Stimulated activated CD8-positive, alpha-beta memory T cell treated with anti-CD3 and anti-CD28 coated beads, Interleukin-15, amount 100 ng/mL, for 4 hours (primary cell): ENCODE measurements around the gene MPPED2.

Source experiments
- DNase-seq, 2 donors: peaks; one replicate each; pipeline ENCODE4 v3.0.0-alpha.2; 2020; ENCODE audit warnings: low read depth in 2 of 2

MPPED2 gene

GRCh38 chr11:30533445-30533947 is 52.7 kb downstream of the MPPED2 start:
- DNase-seq = no peak

DNA sequence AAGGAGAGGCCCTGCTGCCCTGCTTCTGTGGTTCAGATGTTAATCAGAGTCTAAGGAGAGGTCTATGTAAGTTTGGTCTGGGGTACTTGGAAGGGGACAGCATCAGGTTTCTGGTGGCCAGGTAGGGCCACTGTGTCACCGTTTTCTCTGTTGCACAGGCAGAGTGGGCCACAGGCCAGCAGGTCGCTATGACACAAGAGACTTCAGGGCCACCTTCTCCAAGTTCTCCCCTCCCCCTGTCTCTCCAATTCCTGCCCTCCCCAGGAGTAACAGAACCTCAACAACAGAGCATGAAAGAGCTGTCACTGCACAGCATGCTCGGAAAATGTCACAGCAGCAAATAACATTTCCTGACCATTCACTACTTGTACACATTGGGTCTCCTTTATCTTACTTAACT is 58.6 kb downstream of the MPPED2 start:
- no peak for DNase-seq

- no peak for DNase-seq
Measured at GRCh38 chr11:30526558-30526957, 59.6 kb downstream of the MPPED2 start.

DNA sequence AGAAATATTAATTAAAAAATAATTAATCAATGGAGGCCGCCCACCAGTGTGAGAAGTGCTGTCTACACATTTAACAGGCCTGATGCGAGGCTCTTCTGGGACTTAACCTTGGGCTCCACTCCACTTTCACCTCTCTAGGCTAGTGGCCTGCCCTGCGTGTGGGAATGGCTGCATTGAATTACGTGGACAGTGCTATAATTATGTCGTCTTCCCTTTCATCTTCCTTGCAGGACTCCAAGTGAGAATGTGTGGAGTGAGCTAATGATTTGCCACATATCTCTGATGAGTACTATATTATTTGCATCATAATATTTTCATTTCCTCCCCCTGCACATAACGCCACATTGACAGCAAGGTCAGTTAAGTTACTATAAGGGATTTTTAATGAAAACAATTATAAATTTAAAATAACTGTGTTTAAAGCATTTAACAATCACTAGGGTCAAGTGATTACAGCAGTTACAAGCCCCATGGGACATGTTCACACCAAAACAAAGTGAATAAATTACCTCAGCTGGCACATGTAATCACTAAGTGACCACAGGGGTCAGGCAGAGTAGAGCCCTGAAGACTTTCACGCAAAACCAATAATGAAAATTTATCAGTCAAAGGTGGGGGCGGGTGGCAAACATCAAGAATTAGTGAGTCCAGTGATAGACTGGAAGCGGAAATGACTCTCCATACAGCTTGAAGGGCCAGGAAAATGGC is 63.5 kb downstream of the MPPED2 start:
- DNase-seq = no peak

DNA sequence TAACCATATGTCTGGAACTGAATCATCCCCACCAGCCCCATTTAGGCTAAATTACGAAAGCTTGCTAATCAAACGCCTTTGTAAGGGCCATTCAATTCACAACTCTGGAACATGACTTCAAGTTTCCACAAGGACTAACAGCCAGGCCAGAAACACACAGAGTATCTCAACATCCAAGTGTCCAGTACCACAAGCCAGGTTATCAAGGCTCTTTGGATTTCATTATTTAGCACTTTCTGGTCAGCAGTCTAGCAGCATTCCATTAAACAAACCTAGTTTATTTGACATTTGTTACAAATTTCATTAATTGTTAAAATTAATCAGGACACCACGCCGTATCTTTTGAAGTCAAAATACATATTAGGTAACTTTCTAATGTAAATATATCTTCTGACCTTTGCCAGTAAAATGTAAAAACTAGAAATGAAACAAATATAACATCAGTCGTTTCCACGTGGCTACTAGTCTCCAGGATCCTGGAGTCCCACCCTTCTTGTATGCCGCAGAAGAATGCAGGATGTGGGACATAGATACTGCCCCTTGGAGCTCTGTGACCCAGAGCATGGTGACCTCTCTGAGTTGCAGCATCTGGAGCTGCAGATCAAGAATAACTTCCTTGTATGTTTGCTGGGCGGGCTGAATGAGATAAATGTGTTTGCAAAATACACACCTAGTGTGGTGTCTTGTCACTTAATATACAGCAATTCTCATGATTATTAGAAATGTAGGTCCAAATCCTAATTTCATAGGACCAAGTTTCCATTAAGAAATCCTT is 64.7 kb downstream of the MPPED2 start:
- DNase-seq = no peak

DNA sequence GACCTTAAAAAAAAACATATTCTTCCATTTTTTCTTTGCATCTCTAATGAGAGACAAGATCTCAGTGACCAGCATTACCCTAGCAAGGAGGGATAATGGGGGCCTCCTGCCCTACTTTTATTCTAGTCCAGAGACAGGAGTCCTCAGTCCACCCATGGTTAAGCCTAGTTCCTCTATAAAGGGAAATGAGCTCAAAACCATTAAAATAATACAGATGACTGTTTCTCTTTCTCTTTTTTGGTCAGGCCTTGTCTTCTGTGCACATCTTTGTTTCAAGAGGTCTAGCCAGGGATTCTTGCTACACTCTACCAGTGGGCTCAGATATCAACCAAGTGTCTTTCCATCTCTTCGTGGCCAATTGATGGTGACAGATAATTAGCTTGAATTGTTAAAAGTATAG is 73.1 kb downstream of the MPPED2 start:
- DNase-seq = no peak

GRCh38 chr11:30511408-30511807 is 74.7 kb downstream of the MPPED2 start:
- no peak for DNase-seq

GRCh38 chr11:30510750-30511149 is 75.4 kb downstream of the MPPED2 start:
- DNase-seq = no peak

- DNase-seq = no peak
Measured at GRCh38 chr11:30509364-30509763, 76.8 kb downstream of the MPPED2 start.

DNA sequence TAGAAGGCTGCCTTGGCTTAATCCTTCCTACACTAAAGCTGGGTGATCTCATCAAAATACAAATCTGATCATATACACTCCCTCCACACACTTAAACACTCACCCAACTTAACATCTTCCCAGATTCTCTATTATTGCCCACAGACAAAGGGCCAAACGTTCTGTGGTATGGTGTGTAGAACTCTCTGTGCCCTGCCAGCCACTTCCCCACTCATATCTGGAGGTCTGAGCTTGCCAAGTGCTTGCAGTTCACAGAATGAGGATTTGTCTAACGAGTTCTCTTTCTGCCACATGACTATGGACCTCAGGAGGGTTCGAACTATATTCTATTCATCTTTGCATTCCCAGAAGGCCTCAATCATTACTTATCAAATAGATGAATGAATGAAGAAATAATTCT is 77.6 kb downstream of the MPPED2 start:
- DNase-seq = no peak

- DNase-seq = no peak
Measured at GRCh38 chr11:30505603-30506002, 80.5 kb downstream of the MPPED2 start.

- DNase-seq = no peak
Measured at GRCh38 chr11:30504468-30504867, 81.7 kb downstream of the MPPED2 start.

- DNase-seq = no peak
Measured at GRCh38 chr11:30503156-30503555, 83.0 kb downstream of the MPPED2 start.

- no peak for DNase-seq
Measured at GRCh38 chr11:30502305-30502704, 83.8 kb downstream of the MPPED2 start.

- DNase-seq = no peak
Measured at GRCh38 chr11:30501744-30502143, 84.4 kb downstream of the MPPED2 start.

- no peak for DNase-seq
Measured at GRCh38 chr11:30499940-30500339, 86.2 kb downstream of the MPPED2 start.

- DNase-seq = no peak
Measured at GRCh38 chr11:30497600-30497999, 88.6 kb downstream of the MPPED2 start.

DNA sequence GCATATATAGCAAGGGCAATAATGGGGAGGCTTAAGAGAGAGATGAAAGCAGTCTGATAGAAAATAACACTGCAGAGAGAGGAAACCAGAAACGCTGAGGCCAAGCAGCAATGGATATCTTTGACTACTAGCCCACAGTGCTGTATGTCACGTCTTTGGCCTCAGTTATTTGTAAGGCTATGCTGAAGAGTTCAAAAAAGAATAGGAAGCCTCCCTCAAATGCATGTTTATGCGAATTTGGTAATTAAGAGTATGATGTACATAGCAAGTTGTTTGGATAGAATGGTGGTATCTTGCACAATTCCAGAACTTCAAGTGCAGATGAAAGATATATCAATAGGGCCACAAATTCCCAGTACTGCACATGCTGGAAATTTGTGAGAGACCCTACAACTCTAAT is 89.2 kb downstream of the MPPED2 start:
- no peak for DNase-seq

DNA sequence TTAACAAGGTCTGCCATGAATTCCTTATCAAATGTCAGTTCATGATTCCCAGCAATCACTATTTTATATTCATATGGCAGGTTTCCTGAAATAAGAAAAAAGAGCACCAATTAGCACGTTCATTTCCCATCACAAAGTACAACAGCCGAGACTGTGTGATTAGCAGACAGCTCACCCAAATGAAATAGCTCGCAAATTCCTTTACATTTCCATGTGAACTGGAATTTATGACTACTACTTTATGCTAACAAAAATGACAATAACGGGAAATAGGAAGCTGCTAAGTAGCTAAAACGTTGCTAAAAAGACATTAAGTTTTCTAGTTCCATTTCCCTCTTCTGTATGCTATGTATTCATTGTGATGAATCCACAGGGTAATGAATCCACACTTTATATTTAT is 90.7 kb downstream of the MPPED2 start:
- DNase-seq = no peak

- DNase-seq = no peak
Measured at GRCh38 chr11:30489511-30489910, 96.6 kb downstream of the MPPED2 start.

DNA sequence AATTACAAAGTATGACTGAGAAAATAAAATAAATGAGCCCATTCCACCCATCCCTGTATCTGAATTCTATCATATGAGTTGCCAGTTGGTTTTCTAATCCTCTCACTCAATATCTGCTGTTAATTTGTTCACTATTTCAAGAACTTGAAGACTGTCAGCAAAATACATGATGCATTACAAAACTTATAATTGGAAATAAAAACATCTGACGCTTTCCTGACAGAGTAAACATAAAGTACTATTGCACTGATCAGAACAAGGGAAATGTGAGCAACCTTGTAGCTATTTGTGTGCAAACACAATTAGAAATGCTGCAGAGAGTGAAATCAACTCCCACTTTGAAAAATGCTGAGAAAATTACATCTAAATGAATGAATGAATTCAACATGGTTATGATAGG is 97.1 kb downstream of the MPPED2 start:
- DNase-seq = no peak

- DNase-seq = no peak
Measured at GRCh38 chr11:30488304-30488998, 97.7 kb downstream of the MPPED2 start.
